Activated naive CD8-positive, alpha-beta T cell treated with anti-CD3 and anti-CD28 coated beads for 36 hours (primary cell): ENCODE measurements around the gene GRK1. TPM values are rescaled to one million over a fixed set of nuclear protein-coding genes. Genes with fewer than 3 reads are reported as not detected.
A peak's percentile ranks its signal among the peaks of the same experiment; 100 is the strongest.

Experiments used
- DNase-seq: peaks from one replicate; pipeline ENCODE4 v3.0.0; 2021
- H3K27ac Mint-ChIP-seq: one replicate; pipeline ENCODE4 v1.8.0; 2022; ENCODE audit warnings: mild to moderate bottlenecking, moderate library complexity, mixed read lengths
- H3K27me3 Mint-ChIP-seq: one replicate; pipeline ENCODE4 v1.8.0; 2022; ENCODE audit warnings: mild to moderate bottlenecking, mixed read lengths
- H3K36me3 Mint-ChIP-seq: one replicate; pipeline ENCODE4 v1.8.0; 2021; ENCODE audit warnings: mild to moderate bottlenecking, mixed read lengths
- H3K4me1 Mint-ChIP-seq: one replicate; pipeline ENCODE4 v1.8.0; 2021; ENCODE audit warnings: mixed read lengths
- H3K4me3 Mint-ChIP-seq: one replicate; pipeline ENCODE4 v1.8.0; 2022; ENCODE audit warnings: mild to moderate bottlenecking, moderate library complexity, mixed read lengths
- H3K9me3 Mint-ChIP-seq: one replicate; pipeline ENCODE4 v1.8.0; 2022; ENCODE audit warnings: mixed read lengths
- total RNA-seq, 2 experiments: library from RNA; stranded (reverse); gene quantifications; one replicate each; pipeline ENCODE4 v1.2.3, GENCODE V29; 2021

GRK1 gene
- total RNA-seq, 2 experiments from 2014 or later = not detected

DNA sequence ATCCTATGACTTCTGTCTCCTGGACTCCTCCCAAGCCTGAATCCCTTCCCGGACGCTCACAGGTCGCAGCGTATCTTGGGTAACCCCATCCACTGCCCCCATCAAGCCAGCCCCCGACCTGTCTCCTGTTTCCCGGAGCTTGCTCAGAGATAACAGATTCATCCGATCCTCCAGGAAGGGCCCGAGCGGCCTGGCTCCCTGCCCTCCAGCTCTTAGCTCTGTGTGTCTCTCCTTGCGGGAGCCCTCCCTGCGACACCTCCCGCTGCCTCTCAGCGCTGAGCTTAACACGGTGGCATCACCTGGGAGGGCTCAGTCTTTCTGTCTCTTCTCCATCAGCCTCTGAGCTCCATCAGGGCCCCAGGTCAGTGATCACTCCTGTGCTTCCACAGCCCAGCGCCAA is 87.7 kb downstream of the GRK1 start:
- Mint-ChIP-seq H3K4me1 (peaks cover 6% of the 10 kb centered on the region), H3K36me3 (no peaks in the 10 kb centered on the region), H3K27ac (no peak overlapping the region), H3K27me3 (peaks cover 29% of the 10 kb centered on the region), H3K9me3 (no peaks in the 10 kb centered on the region), H3K4me3 (no peak overlapping the region)
- DNase-seq = no peak

DNA sequence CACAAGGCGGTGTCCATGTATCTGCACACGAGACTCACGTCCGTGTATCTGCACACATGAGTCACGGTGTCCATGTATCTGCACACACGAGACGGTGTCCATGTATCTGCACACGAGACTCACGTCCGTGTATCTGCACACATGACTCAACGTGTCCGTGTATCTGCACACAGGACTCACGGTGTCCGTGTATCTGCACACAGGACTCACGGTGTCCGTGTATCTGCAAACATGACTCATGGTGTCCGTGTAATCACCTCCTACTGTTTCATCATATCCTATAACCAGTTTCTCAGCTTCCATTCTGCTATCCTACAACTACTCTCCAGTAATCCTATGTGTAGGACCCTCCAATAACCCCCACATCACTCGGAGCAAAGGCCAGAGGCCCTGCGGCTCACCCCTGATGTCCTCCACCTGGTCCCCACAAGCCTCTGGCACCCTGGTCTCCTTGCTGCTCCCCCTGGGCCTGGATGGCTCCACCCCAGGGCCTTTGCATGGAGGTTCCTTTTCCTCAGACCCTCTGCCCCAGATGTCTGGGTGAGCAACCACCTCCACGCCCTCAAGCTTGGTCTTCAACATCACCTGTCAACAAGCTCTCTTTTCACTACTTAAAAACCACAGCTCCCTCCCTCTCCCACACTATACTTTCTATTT is 89.5 kb downstream of the GRK1 start:
- H3K27ac Mint-ChIP-seq = no peak overlapping the region
- peaks cover 48% of the 10 kb centered on the region for H3K27me3 Mint-ChIP-seq
- peaks cover 9% of the 10 kb centered on the region for H3K4me1 Mint-ChIP-seq
- no peaks in the 10 kb centered on the region for H3K9me3 Mint-ChIP-seq
- H3K4me3 Mint-ChIP-seq = no peak overlapping the region
- no peaks in the 10 kb centered on the region for H3K36me3 Mint-ChIP-seq
- no peak for DNase-seq

DNA sequence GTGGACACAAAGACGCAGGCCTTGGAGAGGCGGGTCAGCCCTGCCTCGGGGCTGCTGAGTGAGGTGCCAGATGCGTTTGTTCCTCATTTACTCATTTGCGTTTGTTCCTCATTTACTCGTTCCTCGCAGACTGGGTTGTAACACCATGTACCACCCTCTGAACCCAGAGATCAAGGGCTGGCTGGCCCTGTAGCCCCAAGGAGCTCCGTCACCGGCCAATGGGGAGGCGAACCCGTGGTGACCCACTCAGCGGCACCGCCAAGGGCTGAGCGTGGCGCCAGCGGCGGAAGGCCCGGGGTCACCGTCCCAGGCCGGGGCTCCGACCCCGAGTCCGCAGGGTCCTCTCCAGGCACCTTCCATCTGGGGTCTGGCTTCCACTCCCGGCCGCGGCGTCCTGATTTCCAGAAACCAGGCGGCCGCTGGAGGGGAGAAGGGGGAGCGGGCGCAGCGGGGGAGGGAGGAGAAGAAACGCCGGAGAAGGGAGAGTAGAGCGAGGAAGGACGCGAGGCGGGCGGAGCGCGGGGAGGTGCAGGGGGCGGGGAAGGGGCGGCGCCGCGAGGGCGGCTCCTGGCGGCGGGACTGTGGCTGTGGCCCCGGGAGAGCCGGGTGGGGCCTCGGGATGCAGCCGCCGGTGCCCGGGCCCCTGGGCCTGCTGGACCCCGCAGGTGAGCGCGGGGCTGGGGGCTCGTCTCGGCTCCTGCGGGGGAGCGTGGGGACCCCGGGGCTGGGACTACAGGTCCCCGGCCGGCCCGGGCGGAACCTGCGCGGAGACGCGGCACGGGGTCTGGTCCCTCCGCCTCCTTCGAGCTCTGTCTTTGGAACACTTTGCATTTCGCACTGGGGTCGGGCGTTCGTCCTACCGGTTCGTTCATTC is 91.9 kb downstream of the GRK1 start, which contains the start of gene TMEM255B:
Gene TMEM255B, plus strand, starts transcription at position 576 of the 874 bp plus-strand sequence. Its CDS starts 44 bp downstream, at position 620.
- no peaks in the 10 kb centered on the region for H3K9me3 Mint-ChIP-seq
- peak; percentile 75 for DNase-seq
- peaks cover 62% of the 10 kb centered on the region for H3K27me3 Mint-ChIP-seq
- H3K4me1 Mint-ChIP-seq = peaks cover 9% of the 10 kb centered on the region
- no peaks in the 10 kb centered on the region for H3K36me3 Mint-ChIP-seq
- peak within 1 kb of the TSS; percentile 83 for H3K4me3 Mint-ChIP-seq
- no peak within 1 kb of the TSS for H3K27ac Mint-ChIP-seq

DNA sequence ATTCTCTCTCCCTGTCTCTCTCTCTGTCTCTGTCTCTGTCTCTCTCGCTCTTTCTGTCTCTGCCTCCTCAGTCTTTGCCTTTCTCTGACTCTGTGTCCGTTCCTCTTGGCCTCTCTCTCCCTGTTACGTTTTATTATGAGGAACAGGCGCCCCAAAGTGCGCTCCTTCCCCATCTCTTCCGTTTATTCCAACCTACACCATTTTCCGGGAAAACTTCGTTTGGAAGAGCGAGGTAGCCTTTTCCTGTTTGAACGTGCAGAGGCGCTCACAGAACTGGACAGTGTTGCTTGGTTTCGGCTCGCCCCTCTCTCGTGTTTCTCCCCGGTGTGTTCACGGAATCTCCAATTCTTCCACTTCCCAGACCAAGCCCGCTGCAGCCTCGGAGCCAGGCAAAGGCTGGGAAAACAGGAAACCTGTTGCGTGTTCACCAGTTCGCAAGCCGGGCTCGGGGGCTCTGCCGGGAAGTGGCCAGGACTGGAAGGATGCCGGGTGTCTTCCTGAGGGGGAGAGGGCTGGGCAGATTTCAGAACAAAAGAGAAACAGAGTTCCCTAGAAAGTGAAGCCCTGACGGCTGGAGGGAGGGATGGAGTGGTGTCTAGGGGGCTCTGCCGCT is 92.6 kb downstream of the GRK1 start:
- H3K4me3 Mint-ChIP-seq = peak overlapping the region; percentile 83
- H3K9me3 Mint-ChIP-seq = no peaks in the 10 kb centered on the region
- DNase-seq = no peak
- H3K27ac Mint-ChIP-seq = no peak overlapping the region
- H3K27me3 Mint-ChIP-seq = peaks cover 61% of the 10 kb centered on the region
- H3K4me1 Mint-ChIP-seq = peaks cover 9% of the 10 kb centered on the region
- H3K36me3 Mint-ChIP-seq = no peaks in the 10 kb centered on the region

DNA sequence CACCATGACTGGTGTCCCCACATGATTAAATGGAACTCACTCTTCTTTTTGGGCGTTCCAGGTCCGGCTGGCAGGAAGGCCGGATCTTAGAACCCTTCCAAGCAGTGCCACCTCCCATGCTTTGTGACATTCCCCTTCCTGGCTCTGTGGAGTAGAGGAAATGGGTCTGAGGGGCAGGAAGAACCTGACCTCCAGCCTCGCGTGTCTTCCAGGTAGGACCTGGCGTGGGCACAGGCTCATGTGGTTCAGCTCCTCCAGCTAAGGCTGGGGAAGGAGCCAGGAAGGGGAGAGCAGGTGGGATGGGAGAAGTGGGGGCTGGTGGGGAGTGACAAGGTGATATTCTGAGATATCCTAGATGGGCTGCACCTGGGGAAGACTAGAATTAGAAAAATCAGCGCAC is 94.1 kb downstream of the GRK1 start:
- Mint-ChIP-seq H3K27ac (no peak overlapping the region), H3K4me3 (no peak overlapping the region), H3K36me3 (no peaks in the 10 kb centered on the region), H3K27me3 (peaks cover 60% of the 10 kb centered on the region), H3K9me3 (no peaks in the 10 kb centered on the region), H3K4me1 (peaks cover 9% of the 10 kb centered on the region)
- no peak for DNase-seq

DNA sequence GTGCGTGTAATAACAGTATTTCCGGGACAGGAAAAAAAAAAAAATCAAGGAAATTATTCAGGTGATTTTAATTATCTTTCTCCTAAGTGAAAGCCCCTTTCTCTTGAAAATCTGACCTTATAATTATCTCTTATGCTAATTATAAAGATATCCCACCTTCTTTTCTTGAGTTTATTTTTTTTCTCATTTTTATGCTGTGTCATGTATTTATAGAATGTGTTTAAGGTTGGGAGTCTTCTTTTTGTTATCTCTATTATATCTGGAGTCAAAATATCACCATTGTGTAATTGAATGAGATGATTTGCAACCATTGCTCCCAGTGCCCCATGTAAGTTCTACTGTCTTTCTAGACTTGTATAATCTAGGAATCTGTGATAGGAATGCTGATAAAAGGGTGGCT is 95.1 kb downstream of the GRK1 start:
- H3K27ac Mint-ChIP-seq = no peak overlapping the region
- no peak for DNase-seq
- H3K27me3 Mint-ChIP-seq = peaks cover 59% of the 10 kb centered on the region
- no peaks in the 10 kb centered on the region for H3K36me3 Mint-ChIP-seq
- peaks cover 9% of the 10 kb centered on the region for H3K4me1 Mint-ChIP-seq
- H3K9me3 Mint-ChIP-seq = no peaks in the 10 kb centered on the region
- H3K4me3 Mint-ChIP-seq = no peak overlapping the region

DNA sequence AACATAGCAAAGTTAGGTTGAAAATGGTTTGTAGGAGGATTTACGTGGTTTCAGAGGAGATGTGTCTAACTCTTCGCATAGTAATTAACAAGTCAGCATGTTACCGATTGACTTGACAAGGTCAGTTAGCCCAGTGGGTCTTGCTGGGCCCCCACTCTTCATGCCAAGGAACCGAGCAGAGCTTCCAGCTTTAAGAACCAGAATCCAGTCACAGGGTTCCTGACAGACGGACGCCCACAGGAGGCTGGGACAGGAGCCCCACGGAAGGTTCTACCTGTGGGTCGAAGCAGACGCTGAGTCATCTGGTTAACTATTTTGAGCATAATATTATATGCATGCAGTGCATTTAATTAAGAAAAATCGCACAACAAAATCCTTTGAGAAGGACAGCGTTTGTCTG is 95.5 kb downstream of the GRK1 start:
- Mint-ChIP-seq H3K4me3 (no peak overlapping the region), H3K36me3 (no peaks in the 10 kb centered on the region), H3K27ac (no peak overlapping the region), H3K4me1 (peaks cover 9% of the 10 kb centered on the region), H3K9me3 (no peaks in the 10 kb centered on the region), H3K27me3 (peaks cover 54% of the 10 kb centered on the region)
- DNase-seq = no peak

DNA sequence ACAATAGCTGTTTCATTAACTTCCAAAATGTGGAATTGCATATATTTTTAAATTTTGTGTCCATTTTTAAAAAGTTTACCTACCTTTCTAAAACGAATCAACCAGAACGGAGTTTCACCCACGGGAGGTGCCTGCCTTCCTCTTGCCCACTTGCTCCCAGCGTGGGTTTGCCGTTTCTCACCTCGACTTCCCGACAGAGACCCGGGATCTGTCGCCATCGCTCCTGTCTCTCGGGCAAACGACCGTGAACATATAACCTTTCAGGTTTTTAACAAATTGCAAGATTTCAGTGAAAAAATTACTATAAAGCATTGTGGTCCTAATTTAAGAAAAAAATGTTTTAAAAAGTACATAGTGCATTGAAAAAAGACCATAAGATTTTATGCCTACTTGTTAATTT is 96.2 kb downstream of the GRK1 start:
- Mint-ChIP-seq H3K4me1 (peaks cover 9% of the 10 kb centered on the region), H3K4me3 (no peak overlapping the region), H3K27me3 (peaks cover 47% of the 10 kb centered on the region), H3K27ac (no peak overlapping the region), H3K9me3 (no peaks in the 10 kb centered on the region), H3K36me3 (no peaks in the 10 kb centered on the region)
- no peak for DNase-seq

DNA sequence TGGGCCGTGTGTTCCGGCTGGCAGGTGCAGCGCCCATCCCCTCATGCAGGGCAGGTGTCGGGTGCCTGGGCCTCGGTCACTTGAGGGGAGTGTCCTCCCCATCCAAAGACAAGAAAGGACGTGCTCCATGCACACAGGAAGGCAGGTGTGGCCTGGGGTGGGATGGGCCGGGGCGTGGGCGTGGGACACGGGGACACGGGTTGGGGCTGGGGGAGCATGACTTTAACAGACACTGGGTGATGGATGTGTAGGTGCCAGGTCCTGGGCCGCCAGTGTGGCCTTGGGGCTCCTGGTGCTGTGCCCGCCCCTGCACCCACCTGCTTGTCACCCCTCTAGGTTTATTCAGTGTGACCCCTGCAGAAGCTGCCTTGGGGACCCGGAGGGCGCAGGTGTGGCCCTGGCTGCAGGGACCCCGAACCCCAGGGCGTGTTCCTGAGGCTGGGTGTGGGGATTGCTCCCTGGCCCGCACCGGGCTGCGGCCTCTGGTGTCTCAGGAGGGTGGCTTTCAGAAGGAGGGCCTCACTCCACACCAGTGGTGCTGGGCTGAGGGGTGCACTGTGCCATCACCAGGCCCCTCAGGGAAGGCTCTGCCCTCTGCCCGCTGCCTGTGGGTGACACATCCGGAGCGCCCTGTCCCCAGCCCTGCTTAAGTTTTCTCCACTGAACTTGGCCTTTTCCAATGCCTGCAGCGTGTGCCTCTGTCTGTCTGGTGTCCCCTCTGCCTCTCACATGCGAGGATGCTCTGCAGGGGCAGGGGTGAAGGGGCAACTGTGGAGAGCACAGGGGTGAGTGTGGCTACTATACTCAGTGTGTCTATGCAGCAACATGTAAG is 97.2 kb downstream of the GRK1 start:
- DNase-seq = no peak

DNA sequence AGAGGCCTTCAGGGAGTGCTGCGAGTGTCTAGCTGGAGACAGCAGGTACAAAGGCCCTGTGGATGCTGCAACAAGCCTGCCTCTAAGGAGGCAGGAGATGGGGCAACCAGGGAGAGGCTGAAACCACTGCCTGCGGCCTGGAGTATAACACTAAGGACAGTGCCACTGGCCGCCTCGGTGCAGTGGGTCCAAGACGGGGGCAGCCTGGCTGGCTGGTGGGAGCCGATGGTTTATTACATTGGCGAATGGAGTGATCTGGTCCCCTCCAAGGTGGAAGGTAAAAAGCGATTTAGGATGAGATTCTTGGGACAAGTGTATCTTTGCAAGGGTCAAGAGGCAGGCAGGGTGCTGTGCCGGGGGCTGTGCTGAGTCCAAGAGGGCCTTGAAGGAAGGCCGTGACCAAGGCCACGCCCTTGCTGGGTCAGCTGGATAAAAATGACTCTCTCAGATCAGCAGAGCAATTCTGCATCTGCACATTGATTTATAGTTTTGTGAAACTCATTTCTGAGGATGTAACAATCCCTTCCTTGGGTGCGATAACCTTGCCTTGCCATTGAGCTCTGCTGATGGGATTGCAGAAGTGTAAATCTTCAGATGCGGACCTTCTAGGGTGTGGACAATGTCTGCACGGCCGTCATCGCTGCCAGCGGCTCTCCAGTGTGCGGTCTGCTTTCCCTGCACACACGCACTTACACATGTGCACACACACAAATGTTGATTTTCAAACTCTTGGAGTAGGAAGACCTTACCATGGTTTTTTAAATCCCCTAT is 98.0 kb downstream of the GRK1 start:
- Mint-ChIP-seq H3K27ac (no peak overlapping the region), H3K36me3 (no peaks in the 10 kb centered on the region), H3K4me3 (no peak overlapping the region), H3K27me3 (peaks cover 35% of the 10 kb centered on the region), H3K9me3 (no peaks in the 10 kb centered on the region), H3K4me1 (no peaks in the 10 kb centered on the region)
- no peak for DNase-seq

More for the DNA sequence above, 97.2 kb downstream of the GRK1 start:
- Mint-ChIP-seq H3K36me3 (no peaks in the 10 kb centered on the region), H3K27ac (no peak overlapping the region), H3K4me1 (peaks cover 7% of the 10 kb centered on the region), H3K9me3 (no peaks in the 10 kb centered on the region), H3K4me3 (no peak overlapping the region), H3K27me3 (peaks cover 43% of the 10 kb centered on the region)

DNA sequence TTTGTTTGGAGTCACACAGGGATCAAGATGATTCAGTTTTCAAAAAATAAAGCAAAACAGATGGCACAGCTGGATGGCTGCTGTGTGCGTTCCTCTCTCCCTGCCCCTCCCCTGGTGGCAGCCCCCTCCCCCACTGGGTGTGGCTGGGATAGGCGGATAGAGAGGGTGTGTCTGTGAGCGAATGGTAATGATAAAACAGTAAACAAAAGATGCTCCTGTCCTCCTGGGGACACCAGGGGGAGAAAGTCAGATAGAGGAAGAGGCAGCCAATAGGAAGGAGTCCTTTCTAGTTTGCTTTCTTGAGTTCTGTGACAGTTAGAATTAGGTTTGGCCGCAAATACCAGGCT is 98.5 kb downstream of the GRK1 start:
- H3K27me3 Mint-ChIP-seq = peaks cover 29% of the 10 kb centered on the region
- no peaks in the 10 kb centered on the region for H3K4me1 Mint-ChIP-seq
- no peaks in the 10 kb centered on the region for H3K9me3 Mint-ChIP-seq
- H3K36me3 Mint-ChIP-seq = no peaks in the 10 kb centered on the region
- DNase-seq = no peak
- H3K27ac Mint-ChIP-seq = no peak overlapping the region
- no peak overlapping the region for H3K4me3 Mint-ChIP-seq

DNA sequence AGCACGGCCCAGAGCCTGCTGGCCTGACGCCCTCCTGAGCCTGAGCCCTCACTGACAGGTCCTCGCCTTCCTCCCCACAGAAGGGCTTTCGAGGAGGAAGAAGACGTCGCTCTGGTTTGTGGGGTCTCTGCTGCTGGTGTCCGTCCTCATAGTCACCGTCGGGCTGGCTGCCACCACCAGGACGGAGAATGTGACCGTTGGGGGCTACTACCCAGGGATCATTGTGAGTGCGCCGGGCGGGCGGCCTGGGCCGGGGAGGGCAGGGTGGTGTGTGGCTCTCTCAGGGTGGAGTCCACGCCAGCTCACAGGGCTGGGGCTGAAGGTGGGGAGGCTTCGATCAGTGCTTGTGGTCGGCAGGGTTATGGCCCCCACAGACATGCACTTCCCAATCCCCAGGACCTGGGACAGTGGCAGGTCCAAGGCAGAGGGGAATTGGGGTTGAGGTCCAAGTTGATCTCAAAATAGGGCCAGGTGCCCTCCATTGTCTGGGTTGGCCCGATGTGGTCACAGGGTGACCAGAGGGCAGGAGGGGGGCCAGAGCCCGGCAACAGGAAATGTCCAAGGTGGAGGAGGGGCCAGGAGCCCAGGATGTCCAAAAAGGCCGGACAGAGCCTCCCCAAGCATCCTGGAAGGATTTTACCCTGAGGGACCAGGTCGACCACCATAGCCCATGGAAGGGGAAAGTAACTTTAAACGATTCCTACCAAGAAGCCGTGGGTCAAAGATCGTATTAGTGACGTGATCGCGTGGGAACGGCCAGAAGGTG is 99.2 kb downstream of the GRK1 start:
- H3K27me3 Mint-ChIP-seq = peaks cover 22% of the 10 kb centered on the region
- H3K4me1 Mint-ChIP-seq = no peaks in the 10 kb centered on the region
- no peaks in the 10 kb centered on the region for H3K9me3 Mint-ChIP-seq
- no peak for DNase-seq
- H3K4me3 Mint-ChIP-seq = no peak overlapping the region
- H3K27ac Mint-ChIP-seq = no peak overlapping the region
- H3K36me3 Mint-ChIP-seq = no peaks in the 10 kb centered on the region

DNA sequence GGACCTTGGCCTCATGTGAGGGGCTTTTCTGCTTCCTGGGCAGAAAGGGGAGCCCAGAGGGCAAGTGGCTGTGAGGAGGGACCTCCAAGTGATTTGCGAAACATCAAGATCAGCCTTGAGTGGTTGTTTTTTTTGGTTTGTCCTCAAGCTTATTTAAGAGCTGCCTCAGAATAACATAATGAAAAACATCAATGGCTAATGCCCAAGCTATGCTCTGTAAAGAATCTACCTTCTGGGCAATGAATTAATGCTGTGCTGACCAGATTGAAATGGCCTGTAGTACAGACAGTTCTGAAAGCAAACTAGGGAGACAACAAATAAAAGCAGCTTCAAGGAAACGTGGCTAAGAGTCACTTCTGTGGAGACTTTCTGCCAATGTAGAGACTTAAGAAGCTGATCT is 100.3 kb downstream of the GRK1 start:
- no peak overlapping the region for H3K27ac Mint-ChIP-seq
- no peaks in the 10 kb centered on the region for H3K36me3 Mint-ChIP-seq
- peaks cover 4% of the 10 kb centered on the region for H3K4me1 Mint-ChIP-seq
- H3K27me3 Mint-ChIP-seq = peaks cover 11% of the 10 kb centered on the region
- no peak overlapping the region for H3K4me3 Mint-ChIP-seq
- peaks cover 2% of the 10 kb centered on the region for H3K9me3 Mint-ChIP-seq
- no peak for DNase-seq
